GM19035 (cell line): Measurements from ENCODE around the gene THEM4.
"Not testable (repeated sequence)": the region's sequence is repeated elsewhere in the genome, so short reads cannot be mapped to it uniquely, and the experiment has no call there.

Source experiments
- ATAC-seq: cut with Tn5 transposase; IDR thresholded peaks from one replicate; pipeline ENCODE4 v1.9.1; 2021; ENCODE audit not compliant: unreplicated experiment

The THEM4 gene

GRCh38 chr1:151897991-151898431 lies 11.3 kb downstream of the THEM4 start:
- no peak for ATAC-seq

GRCh38 chr1:151893176-151893924 lies 16.0 kb downstream of the THEM4 start:
- ATAC-seq: no peak

- ATAC-seq: no peak
These were observed 17.1 kb downstream of the THEM4 start for GRCh38 chr1:151892190-151892589.

GRCh38 chr1:151891512-151891911 lies 17.8 kb downstream of the THEM4 start:
- no peak for ATAC-seq

- ATAC-seq: no peak
These were observed 20.2 kb downstream of the THEM4 start for GRCh38 chr1:151888972-151889570.

GRCh38 chr1:151887028-151887427 lies 22.3 kb downstream of the THEM4 start:
- ATAC-seq: no peak

GRCh38 chr1:151885479-151885878 lies 23.8 kb downstream of the THEM4 start:
- no peak for ATAC-seq

- not testable (repeated sequence) for ATAC-seq
These were observed 24.4 kb downstream of the THEM4 start for GRCh38 chr1:151884879-151885278.

- not testable (repeated sequence) for ATAC-seq
These were observed 24.9 kb downstream of the THEM4 start for GRCh38 chr1:151884445-151884844.

- ATAC-seq: not testable (repeated sequence)
These were observed 25.4 kb downstream of the THEM4 start for GRCh38 chr1:151883898-151884297.

GRCh38 chr1:151882918-151883317 lies 26.4 kb downstream of the THEM4 start:
- not testable (repeated sequence) for ATAC-seq

GRCh38 chr1:151882466-151882865 lies 26.8 kb downstream of the THEM4 start:
- no peak for ATAC-seq

- ATAC-seq: no peak
These were observed 27.8 kb downstream of the THEM4 start for GRCh38 chr1:151881479-151881878.

- ATAC-seq: no peak
These were observed 33.8 kb downstream of the THEM4 start for GRCh38 chr1:151875419-151876097.

GRCh38 chr1:151872776-151873175 lies 36.5 kb downstream of the THEM4 start:
- not testable (repeated sequence) for ATAC-seq

- ATAC-seq: no peak
These were observed 37.9 kb downstream of the THEM4 start for GRCh38 chr1:151871284-151872030.

GRCh38 chr1:151868486-151868885 lies 40.8 kb downstream of the THEM4 start:
- no peak for ATAC-seq

- no peak for ATAC-seq
These were observed 41.4 kb downstream of the THEM4 start for GRCh38 chr1:151867765-151868411.

- ATAC-seq: no peak
These were observed 42.0 kb downstream of the THEM4 start for GRCh38 chr1:151867321-151867720.

GRCh38 chr1:151864411-151864810 lies 44.9 kb downstream of the THEM4 start:
- no peak for ATAC-seq

- ATAC-seq: no peak
These were observed 46.7 kb downstream of the THEM4 start for GRCh38 chr1:151862604-151863003.
